Endothelial cell of umbilical vein (primary cell): ENCODE results near the gene TTYH2. TPM values are rescaled to one million over a fixed set of nuclear protein-coding genes. Genes with fewer than 3 reads are reported as not detected.

ENCODE experiments used
- BruUV-seq: library from RNA; stranded (reverse); fragments of 400-500 nt; replicated peaks from 2 replicates; lab custom pipeline; 2021; lab: Mats Ljungman, UMichigan
- CTCF ChIA-PET: fragments of 300-600, 350-600 bp; sonication (Branson Sonifier 250); formaldehyde crosslinking; loops from one replicate; lab custom pipeline; 2021; ENCODE audit warnings: antibody characterized with exemption, inconsistent platforms; lab: Charles Lee
- POLR2A ChIA-PET: fragments of 300-600, 350-600 bp; sonication (Branson Sonifier 250); formaldehyde crosslinking; loops from one replicate; lab custom pipeline; 2021; ENCODE audit warnings: antibody characterized with exemption, inconsistent platforms; lab: Charles Lee
- DNase-seq: peaks from one replicate; pipeline ENCODE4 v3.0.0-alpha.2; 2011; ENCODE audit warnings: low read depth, low spot score
- FAIRE-seq: peaks from 2 replicates; lab custom pipeline; 2011; peaks lifted over from hg19 to GRCh38; lab: Jason Lieb, UNC
- H2AFZ ChIP-seq: 2 replicates; pipeline ENCODE4 v1.6.0; 2012; ENCODE audit warnings: low read depth, low read length, control low read depth, inconsistent platforms
- H3K27ac ChIP-seq: 2 replicates; pipeline ENCODE4 v1.5.1; 2011; ENCODE audit warnings: low read depth, mild to moderate bottlenecking, control low read depth, low read length, moderate library complexity; ENCODE audit not compliant: insufficient read depth
- H3K27me3 ChIP-seq, 2 experiments: 2 replicates each; pipeline versions ENCODE4 v1.6.0 to v1.6.1; 2011; ENCODE audit warnings: low read length in 2 of 2, mixed read lengths in 1 of 2; ENCODE audit not compliant: control insufficient read depth in 2 of 2, insufficient read depth in 2 of 2
- H3K36me3 ChIP-seq, 2 experiments: 2 replicates in 1 of 2; 3 replicates in 1 of 2; pipeline ENCODE4 v1.5.1; 2011; ENCODE audit warnings: low read length in 2 of 2, mild to moderate bottlenecking in 1 of 2, moderate library complexity in 1 of 2; ENCODE audit not compliant: control insufficient read depth in 2 of 2, insufficient read depth in 2 of 2; ENCODE audit errors: extremely low read depth in 1 of 2
- H3K4me1 ChIP-seq: 3 replicates; pipeline ENCODE4 v1.5.1; 2011; ENCODE audit warnings: mild to moderate bottlenecking, low read length; ENCODE audit not compliant: control insufficient read depth, insufficient read depth; ENCODE audit errors: extremely low read depth
- H3K4me2 ChIP-seq: 2 replicates; pipeline ENCODE4 v1.6.1; 2011; ENCODE audit warnings: low read length, control low read depth, mixed read lengths; ENCODE audit not compliant: insufficient read depth
- H3K4me3 ChIP-seq, 3 experiments: fragments of 200-600 bp in 1 of 3; sonication (generic), shearing (Covaris generic) in 1 of 3; replicated peaks in 1 of 3; 2 replicates each; pipeline ENCODE4 v1.5.1; 2011 to 2016; ENCODE audit warnings: control low read depth in 3 of 3, low read length in 3 of 3, mild to moderate bottlenecking in 2 of 3, inconsistent platforms in 1 of 3, low read depth in 1 of 3, moderate library complexity in 1 of 3; ENCODE audit not compliant: insufficient read depth in 1 of 3
- H3K79me2 ChIP-seq: 2 replicates; pipeline ENCODE4 v1.6.0; 2012; ENCODE audit warnings: low read length, inconsistent platforms; ENCODE audit not compliant: control insufficient read depth, insufficient read depth
- H3K9ac ChIP-seq: replicated peaks from 2 replicates; pipeline ENCODE3; 2011; ENCODE audit warnings: low read length, control low read depth; ENCODE audit not compliant: insufficient read depth; ENCODE audit errors: extremely low read depth
- H3K9me1 ChIP-seq: replicated peaks from 3 replicates; pipeline ENCODE4 v1.6.0; 2011; ENCODE audit warnings: mild to moderate bottlenecking, low read length; ENCODE audit not compliant: control insufficient read depth, insufficient read depth; ENCODE audit errors: extremely low read depth
- H3K9me3 ChIP-seq: replicated peaks from 2 replicates; pipeline ENCODE4 v1.5.1; 2012; ENCODE audit warnings: low read length, inconsistent platforms; ENCODE audit not compliant: control insufficient read depth, insufficient read depth
- H4K20me1 ChIP-seq: replicated peaks from 2 replicates; pipeline ENCODE3; 2011; ENCODE audit warnings: mild to moderate bottlenecking, low read length; ENCODE audit not compliant: control insufficient read depth, insufficient read depth; ENCODE audit errors: extremely low read depth
- CTCF ChIP-seq, 2 donors: IDR thresholded peaks; 1 replicate in 1 of 2; 2 replicates in 1 of 2; pipeline ENCODE4 v1.5.1; 2011; ENCODE audit warnings: low read length in 2 of 2, mild to moderate bottlenecking in 2 of 2, moderate library complexity in 2 of 2, control low read depth in 1 of 2, inconsistent platforms in 1 of 2, low read depth in 1 of 2; ENCODE audit not compliant: insufficient read depth in 1 of 2; ENCODE audit errors: extremely low read depth in 1 of 2
- EZH2 ChIP-seq: IDR thresholded peaks from 2 replicates; pipeline ENCODE4 v1.6.1; 2012; ENCODE audit warnings: borderline replicate concordance, low read depth, mild to moderate bottlenecking, moderate library complexity, low read length, inconsistent platforms; ENCODE audit not compliant: severe bottlenecking
- FOS ChIP-seq: IDR thresholded peaks from 2 replicates; pipeline ENCODE4 v1.6.1; 2011; ENCODE audit warnings: mild to moderate bottlenecking, low read length, moderate library complexity, borderline replicate concordance; ENCODE audit not compliant: insufficient read depth
- GATA2 ChIP-seq: IDR thresholded peaks from 2 replicates; pipeline ENCODE4 v1.7.0; 2011; ENCODE audit warnings: low read depth, mild to moderate bottlenecking, moderate library complexity, mixed read lengths, low read length; ENCODE audit not compliant: insufficient read length, insufficient read depth
- JUN ChIP-seq: IDR thresholded peaks from 2 replicates; pipeline ENCODE4 v1.6.1; 2011; ENCODE audit warnings: borderline replicate concordance, low read depth; ENCODE audit not compliant: insufficient read length, insufficient read depth
- MAX ChIP-seq: IDR thresholded peaks from 2 replicates; pipeline ENCODE4 v1.6.1; 2011; ENCODE audit not compliant: insufficient read depth, insufficient read length
- MYC ChIP-seq: IDR thresholded peaks from one replicate; pipeline ENCODE4 v1.6.1; 2011; ENCODE audit warnings: mild to moderate bottlenecking, low read depth, low read length
- POLR2A ChIP-seq: IDR thresholded peaks from 2 replicates; pipeline ENCODE4 v1.6.1; 2012; ENCODE audit warnings: low read depth, mild to moderate bottlenecking, control low read depth, low read length
- POLR2AphosphoS5 ChIP-seq: IDR thresholded peaks from 2 replicates; pipeline ENCODE4 v1.6.1; 2012; ENCODE audit warnings: low read depth, mild to moderate bottlenecking, control low read depth, low read length, moderate library complexity; ENCODE audit not compliant: insufficient read depth
- dilution Hi-C: fragments of 300-500 bp; cut with MboI; formaldehyde crosslinking; loops from one replicate; pipeline ENCODE4 v1.15.0; 2019; ENCODE audit warnings: low sequenced_read_pairs; ENCODE audit not compliant: extremely low pct_ligation_motif_present
- intact Hi-C: fragments of 100-400 bp; cut with micrococcal nuclease; formaldehyde crosslinking; loops from one replicate; pipeline ENCODE4 v1.10.0; 2022
- polyA plus RNA-seq, 4 experiments: library from polyadenylated mRNA; depleted of rRNA in 3 of 4; stranded (reverse) in 3 of 4; unstranded in 1 of 4; fragments of >200 nt; gene quantifications; 2 replicates each; pipeline versions ENCODE4 v1.2.1 to v1.2.3, GENCODE V29; 2011 to 2012; ENCODE audit warnings: missing spikeins in 1 of 4
- total RNA-seq: library from RNA; stranded (reverse); gene quantifications from 2 replicates; pipeline ENCODE4 v1.2.3, GENCODE V29; 2021

TTYH2 gene
- total and polyA plus RNA-seq, 2 donors (not counting 3 experiments of a cell fraction or from before 2014, with no cell fraction given) = 0.75 to 2.0 TPM

- H3K9me3 ChIP-seq = no peaks in the 10 kb centered on the region
- no peaks in the 10 kb centered on the region for H3K36me3 ChIP-seq
- BruUV-seq = no TSS peak
- H3K4me3 ChIP-seq = no peak overlapping the region
- no peak for DNase-seq
- no peak overlapping the region for H2AFZ ChIP-seq
- TF ChIP-seq MAX (no peak), FOS (no peak), EZH2 (no peak), CTCF (IDR thresholded peaks at IDR 0.05; ENCODE audit: extremely low read depth in 1 of 2, insufficient read depth in 1 of 2, low read depth in 1 of 2, low read length in 2 of 2) (no peak), GATA2 (no peak), JUN (no peak), POLR2AphosphoS5 (no peak), MYC (no peak), POLR2A (no peak)
- H3K79me2 ChIP-seq = no peaks in the 10 kb centered on the region
- H3K9me1 ChIP-seq = no peaks in the 10 kb centered on the region
- no peak overlapping the region for H3K9ac ChIP-seq
- no peak overlapping the region for H3K27ac ChIP-seq
- no peaks in the 10 kb centered on the region for H3K4me1 ChIP-seq
- ChIA-PET CTCF (no interaction called here), POLR2A (no interaction called here)
- intact Hi-C loops (no loop called here), dilution Hi-C loops (no loop called here)
- no peak for FAIRE-seq
- H4K20me1 ChIP-seq = no peaks in the 10 kb centered on the region
- H3K27me3 ChIP-seq = no peaks in the 10 kb centered on the region
- no peak overlapping the region for H3K4me2 ChIP-seq
Measured at GRCh38 chr17:74251051-74251450, 37.7 kb downstream of the TTYH2 start.
